Spleen (tissue), 11 donors: ENCODE data around the gene VEGFA. TPM values are rescaled to one million over a fixed set of nuclear protein-coding genes. Genes with fewer than 3 reads are reported as not detected.
A peak's percentile ranks its signal among the peaks of the same experiment; 100 is the strongest.

Experiments used
- DNase-seq: peaks from one replicate; pipeline ENCODE4 v3.0.0-alpha.2; 2020
- H3K27ac ChIP-seq, 8 donors: fragments of 200-600 bp; sonication (generic) in 7 of 8; 1 replicate in 4 of 8; 2 replicates in 4 of 8; pipeline versions ENCODE4 v1.5.0 to v1.8.0; 2016 to 2021; ENCODE audit warnings: inconsistent platforms in 4 of 8, mild to moderate bottlenecking in 4 of 8, moderate library complexity in 1 of 8
- H3K27me3 ChIP-seq, 7 donors: fragments of 200-600 bp; sonication (generic) in 6 of 7; replicated peaks in 1 of 7; 1 replicate in 4 of 7; 2 replicates in 3 of 7; pipeline versions ENCODE4 v1.5.0 to v1.8.0; 2016 to 2021; ENCODE audit warnings: inconsistent platforms in 3 of 7, mild to moderate bottlenecking in 1 of 7
- H3K36me3 ChIP-seq, 6 donors: fragments of 200-600 bp; sonication (generic) in 5 of 6; 1 replicate in 4 of 6; 2 replicates in 2 of 6; pipeline versions ENCODE4 v1.5.0 to v1.8.0; 2016 to 2021; ENCODE audit warnings: inconsistent platforms in 2 of 6
- H3K4me1 ChIP-seq, 6 donors: fragments of 200-600 bp; sonication (generic) in 5 of 6; 1 replicate in 3 of 6; 2 replicates in 3 of 6; pipeline versions ENCODE4 v1.5.0 to v1.8.0; 2016 to 2021; ENCODE audit warnings: inconsistent platforms in 3 of 6
- H3K4me3 ChIP-seq, 8 donors: fragments of 200-600 bp; sonication (generic) in 7 of 8; 1 replicate in 4 of 8; 2 replicates in 4 of 8; pipeline versions ENCODE4 v1.5.0 to v1.8.0; 2016 to 2021; ENCODE audit warnings: inconsistent platforms in 4 of 8, mild to moderate bottlenecking in 4 of 8, moderate library complexity in 2 of 8
- H3K9me3 ChIP-seq, 8 donors: fragments of 200-600 bp; sonication (generic) in 7 of 8; 1 replicate in 4 of 8; 2 replicates in 4 of 8; pipeline versions ENCODE4 v1.5.0 to v1.8.0; 2016 to 2021; ENCODE audit warnings: inconsistent platforms in 4 of 8
- POLR2A ChIP-seq, 3 donors: fragments of 450-650 bp; IDR thresholded peaks; one replicate each; pipeline ENCODE4 v1.5.1; 2017; ENCODE audit warnings: antibody characterized with exemption in 3 of 3, mild to moderate bottlenecking in 1 of 3
- POLR2AphosphoS5 ChIP-seq, 3 donors: sonication (generic); formaldehyde crosslinking; IDR thresholded peaks; one replicate each; pipeline ENCODE4 v1.5.1; 2017; ENCODE audit warnings: antibody characterized with exemption in 3 of 3
- WGBS, 5 donors: extraction: QIAGEN DNeasy Blood & Tissue Kit in 3 of 5; methylation state at CpG; one replicate each; pipeline versions ENCODE4 v1.1.5 to v1.1.7; 2013 to 2018; 5-methylcytosine and 5-hydroxymethylcytosine counted together
- intact Hi-C: fragments of 100-400 bp; cut with DNase I; formaldehyde crosslinking; loops from one replicate; pipeline ENCODE4 v1.15.0; 2023; ENCODE audit warnings: low total_unique reads
- polyA plus RNA-seq, 3 donors: library from polyadenylated mRNA; stranded (reverse); fragments of 200-250 nt; gene quantifications; one replicate each; pipeline ENCODE4 v1.2.1, GENCODE V29; 2013
- total RNA-seq, 7 donors: library from RNA; depleted of rRNA in 3 of 7; stranded (reverse); fragments of >200 nt in 3 of 7; fragmentation: NEBNext Ultra II Directional in 4 of 7; extraction: Animal tissue kit (Norgen Biotek cat#: 25700) in 4 of 7; gene quantifications; one replicate each; pipeline versions ENCODE4 v1.1.0 to v1.2.1, GENCODE V29; 2016 to 2021
- TF ChIP-seq, protein P1 (sequence below), 11 experiments: fragments of 200-600 bp in 7 of 11; fragments of 450-650 bp in 4 of 11; sonication (generic) in 4 of 11; IDR thresholded peaks in 8 of 11; conservative IDR thresholded peaks in 3 of 11; 1 replicate in 7 of 11; 2 replicates in 4 of 11; pipeline versions ENCODE4 v1.4.0 to v1.8.0; 2016 to 2021; ENCODE audit warnings: antibody characterized with exemption in 11 of 11, inconsistent platforms in 4 of 11, mild to moderate bottlenecking in 1 of 11
- donor health status: healthy with polysubstance abuse.
- donor health status: DM: no; HTN: no; CAD: no; lungs with moderate emphysema.
- donor health status: DM: no; HTN: no; CAD: no.
- donor health status: Bipolar disorder and iron deficiency.
- donor health status: healthy.
- donor health status: DM: no; HTN: no; CAD: no.
- donor health status: DM: yes; HTN: yes; CAD: no.

The VEGFA gene
- total and polyA plus RNA-seq, 10 donors: 31.0 to 486 (median 153) TPM

DNA sequence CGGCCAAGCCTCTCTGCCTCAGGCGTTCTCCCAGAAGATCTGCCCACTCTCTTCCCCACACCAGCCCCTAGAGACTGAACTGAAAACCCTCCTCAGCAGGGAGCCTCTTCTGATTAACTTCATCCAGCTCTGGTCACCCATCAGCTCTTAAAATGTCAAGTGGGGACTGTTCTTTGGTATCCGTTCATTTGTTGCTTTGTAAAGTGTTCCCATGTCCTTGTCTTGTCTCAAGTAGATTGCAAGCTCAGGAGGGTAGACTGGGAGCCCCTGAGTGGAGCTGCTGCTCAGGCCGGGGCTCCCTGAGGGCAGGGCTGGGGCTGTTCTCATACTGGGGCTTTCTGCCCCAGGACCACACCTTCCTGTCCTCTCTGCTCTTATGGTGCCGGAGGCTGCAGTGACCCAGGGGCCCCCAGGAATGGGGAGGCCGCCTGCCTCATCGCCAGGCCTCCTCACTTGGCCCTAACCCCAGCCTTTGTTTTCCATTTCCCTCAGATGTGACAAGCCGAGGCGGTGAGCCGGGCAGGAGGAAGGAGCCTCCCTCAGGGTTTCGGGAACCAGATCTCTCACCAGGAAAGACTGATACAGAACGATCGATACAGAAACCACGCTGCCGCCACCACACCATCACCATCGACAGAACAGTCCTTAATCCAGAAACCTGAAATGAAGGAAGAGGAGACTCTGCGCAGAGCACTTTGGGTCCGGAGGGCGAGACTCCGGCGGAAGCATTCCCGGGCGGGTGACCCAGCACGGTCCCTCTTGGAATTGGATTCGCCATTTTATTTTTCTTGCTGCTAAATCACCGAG, 14.2 kb downstream of the VEGFA start:
- Histone ChIP-seq H3K27ac (no peak overlapping the region), H3K9me3 (no peaks in the 10 kb centered on the region), H3K36me3 (peaks cover 0 to 74% (median 33%) of the 10 kb centered on the region in 6 donors), H3K4me1 (peaks cover 0 to 2% (median 0%) of the 10 kb centered on the region in 6 donors), H3K4me3 (no peak overlapping the region), H3K27me3 (no peaks in the 10 kb centered on the region)
- TF ChIP-seq POLR2AphosphoS5 (IDR thresholded peaks at IDR 0.05) (peak in 1 of 3 donors; percentile 55), POLR2A (IDR thresholded peaks at IDR 0.05) (no peak)
- TF ChIP-seq, protein P1, sequence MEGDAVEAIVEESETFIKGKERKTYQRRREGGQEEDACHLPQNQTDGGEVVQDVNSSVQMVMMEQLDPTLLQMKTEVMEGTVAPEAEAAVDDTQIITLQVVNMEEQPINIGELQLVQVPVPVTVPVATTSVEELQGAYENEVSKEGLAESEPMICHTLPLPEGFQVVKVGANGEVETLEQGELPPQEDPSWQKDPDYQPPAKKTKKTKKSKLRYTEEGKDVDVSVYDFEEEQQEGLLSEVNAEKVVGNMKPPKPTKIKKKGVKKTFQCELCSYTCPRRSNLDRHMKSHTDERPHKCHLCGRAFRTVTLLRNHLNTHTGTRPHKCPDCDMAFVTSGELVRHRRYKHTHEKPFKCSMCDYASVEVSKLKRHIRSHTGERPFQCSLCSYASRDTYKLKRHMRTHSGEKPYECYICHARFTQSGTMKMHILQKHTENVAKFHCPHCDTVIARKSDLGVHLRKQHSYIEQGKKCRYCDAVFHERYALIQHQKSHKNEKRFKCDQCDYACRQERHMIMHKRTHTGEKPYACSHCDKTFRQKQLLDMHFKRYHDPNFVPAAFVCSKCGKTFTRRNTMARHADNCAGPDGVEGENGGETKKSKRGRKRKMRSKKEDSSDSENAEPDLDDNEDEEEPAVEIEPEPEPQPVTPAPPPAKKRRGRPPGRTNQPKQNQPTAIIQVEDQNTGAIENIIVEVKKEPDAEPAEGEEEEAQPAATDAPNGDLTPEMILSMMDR (IDR thresholded peaks at IDR 0.05 in 8 of 11, conservative IDR thresholded peaks at IDR 0.05 in 3 of 11): no peak
- intact Hi-C loops: no loop called here
- DNase-seq: no peak
- 82 to 92% (median 88%) methylated on average over 24 to 26 of the region's 26 CpGs for WGBS, 5 donors

DNA sequence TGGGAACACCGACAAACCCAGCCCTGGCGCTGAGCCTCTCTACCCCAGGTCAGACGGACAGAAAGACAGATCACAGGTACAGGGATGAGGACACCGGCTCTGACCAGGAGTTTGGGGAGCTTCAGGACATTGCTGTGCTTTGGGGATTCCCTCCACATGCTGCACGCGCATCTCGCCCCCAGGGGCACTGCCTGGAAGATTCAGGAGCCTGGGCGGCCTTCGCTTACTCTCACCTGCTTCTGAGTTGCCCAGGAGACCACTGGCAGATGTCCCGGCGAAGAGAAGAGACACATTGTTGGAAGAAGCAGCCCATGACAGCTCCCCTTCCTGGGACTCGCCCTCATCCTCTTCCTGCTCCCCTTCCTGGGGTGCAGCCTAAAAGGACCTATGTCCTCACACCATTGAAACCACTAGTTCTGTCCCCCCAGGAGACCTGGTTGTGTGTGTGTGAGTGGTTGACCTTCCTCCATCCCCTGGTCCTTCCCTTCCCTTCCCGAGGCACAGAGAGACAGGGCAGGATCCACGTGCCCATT, 15.3 kb downstream of the VEGFA start:
- Histone ChIP-seq H3K4me1 (peaks cover 0 to 12% (median 3%) of the 10 kb centered on the region in 6 donors), H3K4me3 (no peak overlapping the region), H3K36me3 (peaks cover 0 to 64% (median 26%) of the 10 kb centered on the region in 6 donors), H3K9me3 (no peaks in the 10 kb centered on the region), H3K27me3 (no peaks in the 10 kb centered on the region), H3K27ac (no peak overlapping the region)
- intact Hi-C loops: no loop called here
- no peak for DNase-seq
- peak in 2 of 3 donors; percentile 30 to 46 for TF ChIP-seq POLR2AphosphoS5 (IDR thresholded peaks at IDR 0.05)
- no peak for TF ChIP-seq POLR2A (IDR thresholded peaks at IDR 0.05)
- 80 to 85% (median 84%) methylated on average over 14 of the region's 14 CpGs for WGBS, 5 donors

DNA sequence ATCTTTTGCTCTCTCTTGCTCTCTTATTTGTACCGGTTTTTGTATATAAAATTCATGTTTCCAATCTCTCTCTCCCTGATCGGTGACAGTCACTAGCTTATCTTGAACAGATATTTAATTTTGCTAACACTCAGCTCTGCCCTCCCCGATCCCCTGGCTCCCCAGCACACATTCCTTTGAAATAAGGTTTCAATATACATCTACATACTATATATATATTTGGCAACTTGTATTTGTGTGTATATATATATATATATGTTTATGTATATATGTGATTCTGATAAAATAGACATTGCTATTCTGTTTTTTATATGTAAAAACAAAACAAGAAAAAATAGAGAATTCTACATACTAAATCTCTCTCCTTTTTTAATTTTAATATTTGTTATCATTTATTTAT, 15.9 kb downstream of the VEGFA start:
- no peak for DNase-seq
- intact Hi-C loops: no loop called here
- H3K4me3 ChIP-seq: no peak overlapping the region
- whole genome bisulfite sequencing, 5 donors: 67 to 93% (median 85%) methylated on average over 3 of the region's 3 CpGs
- H3K9me3 ChIP-seq: no peaks in the 10 kb centered on the region
- peaks cover 0 to 19% (median 3%) of the 10 kb centered on the region in 6 donors for H3K4me1 ChIP-seq
- H3K27me3 ChIP-seq: no peaks in the 10 kb centered on the region
- peaks cover 0 to 58% (median 24%) of the 10 kb centered on the region in 6 donors for H3K36me3 ChIP-seq
- TF ChIP-seq POLR2A (IDR thresholded peaks at IDR 0.05) (no peak), POLR2AphosphoS5 (IDR thresholded peaks at IDR 0.05) (no peak)
- TF ChIP-seq, protein P1 (IDR thresholded peaks at IDR 0.05 in 8 of 11, conservative IDR thresholded peaks at IDR 0.05 in 3 of 11): no peak
- H3K27ac ChIP-seq: no peak overlapping the region

DNA sequence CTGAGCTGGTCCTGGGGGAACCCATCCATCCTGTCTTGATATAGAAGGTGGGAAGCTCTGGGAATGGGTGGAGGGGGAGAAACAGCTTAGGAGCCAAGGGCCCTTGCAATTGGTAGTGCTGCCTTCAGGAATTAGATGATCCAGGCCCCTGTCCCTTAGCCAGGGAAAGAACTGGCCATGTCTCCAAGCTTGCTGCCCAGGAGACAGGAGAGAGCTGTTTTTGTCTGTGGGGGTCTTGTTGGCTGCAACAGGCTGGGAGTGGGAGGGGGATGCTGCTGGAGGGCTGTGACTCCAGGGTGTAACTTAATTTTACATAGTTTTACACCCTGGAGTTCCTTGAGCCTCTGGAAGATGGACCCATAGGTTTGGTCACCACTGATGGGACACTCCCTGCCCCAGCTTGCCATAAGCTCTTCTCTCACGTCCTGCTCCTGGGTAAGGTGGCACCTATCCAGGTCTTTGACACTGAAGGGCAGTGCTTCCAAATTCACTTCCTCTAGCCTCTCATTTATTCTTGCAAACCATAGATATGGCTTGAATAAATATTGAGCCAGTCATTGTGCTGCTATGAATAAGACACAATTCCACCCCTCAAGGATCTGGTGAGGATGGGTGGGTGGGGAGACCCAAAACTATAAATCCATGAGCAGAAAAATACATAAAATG, 16.8 kb downstream of the VEGFA start:
- no peak overlapping the region for H3K4me3 ChIP-seq
- no peak for DNase-seq
- H3K9me3 ChIP-seq: no peaks in the 10 kb centered on the region
- H3K4me1 ChIP-seq: peaks cover 0 to 20% (median 3%) of the 10 kb centered on the region in 6 donors
- 36 to 60% (median 50%) methylated on average over 1 of the region's 1 CpG for WGBS, 5 donors
- no peak for TF ChIP-seq POLR2AphosphoS5 (IDR thresholded peaks at IDR 0.05)
- TF ChIP-seq, protein P1 (IDR thresholded peaks at IDR 0.05 in 8 of 11, conservative IDR thresholded peaks at IDR 0.05 in 3 of 11): no peak
- TF ChIP-seq POLR2A (IDR thresholded peaks at IDR 0.05): no peak
- intact Hi-C loops: no loop called here
- peaks cover 0 to 49% (median 21%) of the 10 kb centered on the region in 6 donors for H3K36me3 ChIP-seq
- H3K27me3 ChIP-seq: no peaks in the 10 kb centered on the region
- no peak overlapping the region for H3K27ac ChIP-seq
